Uterine smooth muscle cell (primary cell): ENCODE data around the gene UBL5. TPM values are rescaled to one million over a fixed set of nuclear protein-coding genes. Genes with fewer than 3 reads are reported as not detected.

Source experiments
- total RNA-seq: library from RNA; depleted of rRNA; stranded (reverse); fragments of >200 nt; gene quantifications from 2 replicates; pipeline ENCODE4 v1.2.3, GENCODE V29; 2014

The UBL5 gene
- total RNA-seq, result 168 and 171 TPM in 2 replicates

DNA sequence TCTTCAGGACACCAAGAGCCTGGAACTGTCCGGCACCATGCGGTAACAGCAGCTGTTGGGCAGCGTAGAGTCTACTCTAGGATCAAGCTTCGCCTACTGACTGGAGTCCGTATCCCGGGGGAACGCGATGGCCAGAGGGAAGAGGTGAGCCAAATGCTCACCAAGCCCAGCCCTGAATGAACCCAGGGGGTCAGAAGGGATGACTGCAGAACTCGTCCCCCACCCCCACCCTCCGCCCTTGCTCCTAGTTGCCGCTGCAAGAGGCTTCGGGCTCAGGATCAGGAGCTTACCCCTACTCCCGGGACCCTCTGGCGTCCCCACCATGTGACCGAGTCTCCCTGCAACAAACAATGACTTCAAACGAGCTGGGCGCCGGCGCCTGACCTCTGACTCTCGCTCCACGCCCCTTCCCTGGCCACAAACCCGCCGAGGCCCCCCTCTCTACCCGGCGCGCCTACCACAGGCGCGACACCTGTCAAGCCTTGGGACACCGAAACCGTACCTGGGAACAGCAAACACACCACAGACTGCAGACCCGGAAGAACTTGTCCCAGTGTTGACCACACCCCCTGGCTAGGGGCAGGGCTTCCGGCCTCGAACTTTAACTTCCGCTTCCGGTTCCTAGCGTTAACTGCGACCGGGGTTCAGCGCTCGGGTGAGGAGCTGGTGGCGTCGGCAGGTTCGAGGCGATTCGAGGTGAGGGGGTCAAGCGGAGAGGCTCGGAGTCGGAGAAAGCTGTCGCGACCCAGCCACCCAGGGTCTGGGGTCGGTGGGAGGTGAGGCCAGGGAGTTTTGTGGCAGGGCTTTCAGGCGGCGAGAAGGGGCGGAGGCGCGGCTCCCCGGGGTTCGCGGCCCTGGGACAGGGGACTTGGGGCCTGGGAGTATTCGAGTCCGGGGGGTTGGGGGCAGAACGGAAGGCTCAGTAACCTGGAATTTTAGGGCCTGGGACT, at the start of gene UBL5:
Gene UBL5, plus strand, starts transcription at position 630 of the 950 bp plus-strand sequence. CDS start 420 bp downstream, outside the sequence.

GRCh38 chr19:9818734-9819595, 8.8 kb upstream of the UBL5 start, which contains the start of gene FBXL12:
Gene FBXL12 (minus strand): TSS chr19:9819079. CDS start chr19:9818813, 266 bp downstream.

GRCh38 chr19:9834726-9835506, 7.2 kb downstream of the UBL5 start, which contains the start of gene PIN1:
Gene PIN1 (plus strand): TSS chr19:9835318. CDS start chr19:9835345, 27 bp downstream.

Other genes starting within 250 kb of the UBL5 start
- gene ZNF121, start 243.4 kb upstream of the UBL5 start, total RNA-seq, result 41.0 and 45.8 TPM in 2 replicates
- gene ZNF561, start 206.7 kb upstream of the UBL5 start, total RNA-seq, result 43.3 and 59.1 TPM in 2 replicates
- gene ZNF562, start 152.8 kb upstream of the UBL5 start, total RNA-seq, result 26.0 and 28.0 TPM in 2 replicates
- gene ZNF846, start 59.2 kb upstream of the UBL5 start, total RNA-seq, result 7.9 and 14.4 TPM in 2 replicates
- gene FBXL12, start 8.8 kb upstream of the UBL5 start, total RNA-seq, result 18.8 and 19.6 TPM in 2 replicates
- 94.2 and 123 TPM in 2 replicates for gene PIN1, start 7.4 kb downstream of the UBL5 start, total RNA-seq
- gene OLFM2, start 108.6 kb downstream of the UBL5 start, total RNA-seq, result 0.11 and 1.4 TPM in 2 replicates
- 1.5 and 4.8 TPM in 2 replicates for gene COL5A3, start 182.6 kb downstream of the UBL5 start, total RNA-seq
- not detected in 2 replicates for gene RDH8, start 185.6 kb downstream of the UBL5 start, total RNA-seq